Hematopoietic multipotent progenitor cell treated with erythropoietin and hydrocortisone succinate and interleukin-3 and kit ligand, for 15 days (in vitro differentiated cells): ENCODE data around the gene MAN2A2.
"Not testable (repeated sequence)": the region's sequence is repeated elsewhere in the genome, so short reads cannot be mapped to it uniquely, and the experiment has no call there.

Experiments
- DNase-seq: peaks from one replicate; pipeline ENCODE4 v3.0.0-alpha.2; 2015; ENCODE audit warnings: low spot score

MAN2A2 gene

GRCh38 chr15:90921887-90922286, 18.8 kb downstream of the MAN2A2 start:
- no peak for DNase-seq

- DNase-seq: peak; percentile 30
Measured at GRCh38 chr15:90922712-90923322, 19.7 kb downstream of the MAN2A2 start.

DNA sequence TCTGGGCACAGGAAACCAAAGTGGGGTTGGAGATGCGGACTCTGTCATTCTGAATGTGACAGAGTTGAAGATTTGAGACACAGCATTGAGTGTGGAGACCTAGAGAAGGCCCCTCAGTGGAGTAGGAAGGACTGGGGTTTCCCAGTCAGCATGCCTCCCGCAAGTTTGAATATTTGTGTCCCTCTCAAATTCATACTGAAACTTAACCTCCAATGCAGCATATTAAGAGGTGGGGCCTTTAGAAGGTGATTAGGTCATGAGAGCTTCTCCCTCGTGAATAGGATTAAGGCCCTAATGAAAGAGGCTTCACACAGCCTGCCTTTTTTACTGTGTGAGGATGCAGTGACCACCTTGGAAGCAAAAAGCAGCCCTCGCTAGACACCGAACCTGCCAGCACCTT, 21.3 kb downstream of the MAN2A2 start:
- no peak for DNase-seq

GRCh38 chr15:90926766-90927165, 23.7 kb downstream of the MAN2A2 start:
- not testable (repeated sequence) for DNase-seq

- not testable (repeated sequence) for DNase-seq
Measured at GRCh38 chr15:90928106-90928505, 25.0 kb downstream of the MAN2A2 start.

GRCh38 chr15:90929246-90930019, 26.3 kb downstream of the MAN2A2 start:
- peak; percentile 22 for DNase-seq

DNA sequence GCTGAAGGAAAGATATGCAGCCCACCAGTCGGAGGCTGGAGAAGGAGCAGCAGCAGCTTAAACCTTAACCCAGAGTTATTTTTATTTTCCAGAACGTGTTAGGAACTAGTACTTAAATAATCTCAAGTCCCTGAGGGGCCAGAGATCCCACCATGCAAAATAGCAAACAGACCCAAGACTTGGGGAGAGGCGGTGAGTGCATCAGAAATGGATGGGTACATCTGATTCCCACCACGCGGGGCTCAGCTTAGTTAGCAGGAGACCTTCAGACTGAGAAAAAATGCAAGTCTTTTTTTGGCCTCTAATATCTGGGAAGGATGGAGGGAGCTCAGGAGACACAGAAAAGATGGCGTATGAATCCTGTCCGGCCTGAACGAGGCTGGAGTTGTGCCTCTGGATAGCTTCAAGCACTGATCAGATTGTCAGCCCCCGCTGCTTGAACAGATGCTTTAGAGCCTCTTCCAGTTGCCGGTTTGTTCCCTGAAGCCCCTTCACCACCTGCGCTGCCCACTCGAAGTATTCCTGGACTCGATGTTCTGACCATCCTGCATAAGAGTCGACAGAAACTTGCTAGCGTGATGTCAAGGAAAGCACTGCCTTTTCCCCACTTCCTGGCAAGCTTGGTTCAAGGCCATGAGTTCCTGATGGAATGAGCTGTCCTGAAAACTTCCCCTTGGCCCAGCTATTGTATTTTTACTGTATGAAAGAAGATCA, 27.9 kb downstream of the MAN2A2 start:
- no peak for DNase-seq

DNA sequence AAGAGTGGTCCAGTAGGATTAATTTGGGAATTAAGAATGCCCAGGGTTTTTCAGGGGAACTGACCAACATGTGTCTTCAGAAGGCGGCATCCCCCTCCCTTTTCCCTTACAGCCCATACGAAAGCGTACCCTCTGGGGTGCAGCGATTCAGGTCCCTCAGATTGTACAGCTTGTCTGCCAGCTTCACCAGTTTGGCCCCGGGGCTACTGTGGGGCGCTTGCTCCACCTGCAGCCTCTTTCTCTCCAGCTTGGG, 28.4 kb downstream of the MAN2A2 start:
- DNase-seq: no peak

GRCh38 chr15:90931828-90932659, 28.9 kb downstream of the MAN2A2 start, which contains the start of gene HDDC3:
TSS of gene HDDC3 (minus strand) at chr15:90932549. CDS start at chr15:90932540, 9 bp downstream.
- peak; percentile 94 for DNase-seq

DNA sequence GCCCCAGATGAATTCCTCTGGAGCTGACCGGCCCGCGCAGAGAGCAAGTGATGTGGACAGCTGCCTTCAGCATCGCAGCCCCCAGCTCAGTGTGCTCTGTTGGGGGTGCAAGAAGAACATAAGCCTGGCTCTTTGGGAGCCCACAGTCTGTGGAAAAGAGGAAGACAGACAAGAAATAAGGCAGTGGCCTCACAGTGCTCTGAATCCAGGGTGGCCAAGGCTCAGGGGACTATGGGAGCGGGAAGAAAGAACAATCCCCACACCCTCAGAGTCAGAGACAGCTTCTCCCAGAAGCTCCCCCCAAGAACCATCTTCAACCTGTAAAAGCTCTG, 29.5 kb downstream of the MAN2A2 start:
- DNase-seq: no peak

- peak; percentile 67 for DNase-seq
Measured at GRCh38 chr15:90933301-90933700, 30.2 kb downstream of the MAN2A2 start.

DNA sequence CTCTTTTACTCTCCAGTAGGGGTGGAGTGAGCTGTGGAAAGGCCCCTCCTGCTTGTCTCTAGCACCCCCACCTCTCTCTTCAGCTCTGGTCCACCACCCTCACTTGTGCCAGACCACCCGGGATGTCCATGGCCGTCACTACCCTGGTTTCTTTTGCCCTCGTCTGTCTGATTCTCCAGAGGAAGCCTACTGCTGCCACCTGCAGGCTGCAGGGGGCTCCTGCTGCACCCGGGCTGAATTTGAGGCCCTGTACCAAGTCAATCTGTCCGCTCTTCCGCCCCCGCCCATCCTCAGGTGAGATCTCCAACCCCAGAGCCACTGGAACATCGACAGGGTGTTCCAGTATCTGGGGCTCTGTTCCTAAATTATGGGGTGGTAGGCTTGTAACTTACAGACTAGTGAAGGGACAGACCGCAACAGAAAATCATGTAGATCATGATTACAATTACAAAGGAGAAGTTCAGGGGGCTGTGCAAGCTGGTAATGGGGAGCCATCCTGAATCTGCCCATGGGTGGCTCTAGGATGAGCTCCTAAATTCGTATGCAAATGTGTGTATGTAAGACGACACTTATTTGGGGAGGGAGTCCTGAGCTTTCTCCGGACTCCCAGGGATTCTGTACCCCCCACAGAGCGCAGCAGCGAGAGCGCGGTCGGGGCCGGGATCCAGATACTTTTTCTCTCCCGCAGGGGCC, 31.3 kb downstream of the MAN2A2 start:
- DNase-seq: peak; percentile 89

GRCh38 chr15:90934949-90935751, 32.0 kb downstream of the MAN2A2 start, which contains the start of gene UNC45A:
TSS of gene UNC45A (plus strand) at chr15:90935285. CDS start at chr15:90935325, 40 bp downstream.
- DNase-seq: peak; percentile 95

- no peak for DNase-seq
Measured at GRCh38 chr15:90936823-90937222, 33.7 kb downstream of the MAN2A2 start.

- no peak for DNase-seq
Measured at GRCh38 chr15:90938261-90938660, 35.2 kb downstream of the MAN2A2 start.

DNA sequence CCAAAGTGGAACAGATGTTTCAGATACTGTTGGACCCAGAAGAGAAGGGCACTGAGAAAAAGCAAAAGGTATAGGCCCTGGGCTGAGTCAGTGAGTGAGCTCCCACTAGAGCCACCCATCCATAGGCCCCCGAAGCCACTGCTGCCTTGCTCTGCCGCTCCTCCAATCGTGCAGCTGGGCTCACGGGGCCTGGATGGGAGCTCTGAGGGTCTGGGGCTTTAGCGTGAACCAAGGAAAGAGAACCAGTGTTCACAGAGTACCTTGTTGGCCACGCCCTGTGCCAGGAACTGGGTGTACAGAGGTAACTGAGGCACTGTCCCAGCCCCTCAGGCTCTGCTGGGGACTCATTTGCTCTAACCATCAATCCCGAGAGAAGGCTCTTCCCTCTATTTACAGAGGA, 36.7 kb downstream of the MAN2A2 start:
- no peak for DNase-seq

- DNase-seq: no peak
Measured at GRCh38 chr15:90941038-90941437, 37.9 kb downstream of the MAN2A2 start.

GRCh38 chr15:90942354-90943120, 39.4 kb downstream of the MAN2A2 start:
- DNase-seq: no peak

DNA sequence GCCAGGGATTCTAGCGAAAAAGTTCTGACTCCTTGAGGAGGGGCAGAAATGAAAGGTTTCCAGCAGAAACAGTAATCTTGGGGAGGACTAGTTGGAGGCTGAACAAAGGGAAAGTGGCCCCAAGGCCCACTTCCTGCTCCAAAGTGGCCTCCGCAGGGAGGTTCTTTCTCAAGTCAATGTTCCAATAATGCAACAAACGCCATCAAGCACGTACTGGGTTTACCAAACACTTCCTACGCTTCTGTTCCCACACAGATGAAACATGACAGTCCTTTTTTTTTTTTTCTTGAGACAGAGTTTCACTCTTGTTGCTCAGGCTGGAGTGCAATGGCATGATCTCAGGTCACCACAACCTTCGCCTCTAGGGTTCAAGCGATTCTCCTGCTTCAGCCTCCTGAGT, 42.0 kb downstream of the MAN2A2 start:
- DNase-seq: no peak

- no peak for DNase-seq
Measured at GRCh38 chr15:90946538-90946937, 43.4 kb downstream of the MAN2A2 start.
